SK-N-SH (cell line): ENCODE data around the gene NCAM2. TPM values are rescaled to one million over a fixed set of nuclear protein-coding genes. Genes with fewer than 3 reads are reported as not detected.

Experiments
- CTCF ChIA-PET: fragments of 300-600, 350-600 bp; formaldehyde crosslinking; extraction: SDS; loops from one replicate; lab custom pipeline; 2021; lab: Yijun Ruan, JAX
- POLR2A ChIA-PET: fragments of 350-600 bp; sonication (Branson Sonifier 250); formaldehyde crosslinking; extraction: SDS; loops from one replicate; lab custom pipeline; 2020; ENCODE audit warnings: antibody characterized with exemption, inconsistent platforms; lab: Yijun Ruan, JAX
- DNase-seq: peaks from one replicate; pipeline ENCODE4 v3.0.0; 2012
- H2AFZ ChIP-seq: fragments of 200-600 bp; sonication (generic); 2 replicates; pipeline ENCODE4 v1.8.1; 2016; ENCODE audit warnings: antibody characterized with exemption, mild to moderate bottlenecking, low read depth
- H3F3A ChIP-seq: fragments of 200-600 bp; sonication (generic); replicated peaks from 2 replicates; pipeline ENCODE3; 2016; ENCODE audit warnings: antibody characterized with exemption, mild to moderate bottlenecking; ENCODE audit not compliant: insufficient read depth
- H3K27ac ChIP-seq, 2 experiments: fragments of 200-500 bp in 1 of 2; fragments of 200-600 bp in 1 of 2; sonication (Bioruptor generic) in 1 of 2; sonication (generic), shearing (Covaris generic) in 1 of 2; 2 replicates each; pipeline versions ENCODE4 v1.5.1 to v1.6.1; 2014 to 2016; ENCODE audit warnings: low read depth in 2 of 2, inconsistent platforms in 1 of 2, low read length in 1 of 2, mild to moderate bottlenecking in 1 of 2, mixed read lengths in 1 of 2
- H3K27me3 ChIP-seq: fragments of 200-600 bp; sonication (generic), shearing (Covaris generic); 2 replicates; pipeline ENCODE4 v1.6.1; 2016; ENCODE audit warnings: mixed run types; ENCODE audit not compliant: insufficient read depth
- H3K36me3 ChIP-seq, 2 experiments: fragments of 200-500 bp in 1 of 2; fragments of 200-600 bp in 1 of 2; sonication (Bioruptor generic) in 1 of 2; sonication (generic) in 1 of 2; replicated peaks in 1 of 2; 2 replicates each; pipeline versions ENCODE3 to v1.5.1; 2014 to 2016; ENCODE audit warnings: low read length in 1 of 2, mild to moderate bottlenecking in 1 of 2; ENCODE audit not compliant: insufficient read depth in 2 of 2, control insufficient read depth in 1 of 2
- H3K4me1 ChIP-seq, 2 experiments: fragments of 200-500 bp in 1 of 2; fragments of 200-600 bp in 1 of 2; sonication (Bioruptor generic) in 1 of 2; sonication (generic), shearing (Covaris generic) in 1 of 2; 2 replicates each; pipeline versions ENCODE4 v1.5.1 to v1.6.1; 2014 to 2016; ENCODE audit warnings: low read depth in 1 of 2, low read length in 1 of 2, mixed run types in 1 of 2; ENCODE audit not compliant: insufficient read depth in 2 of 2, control insufficient read depth in 1 of 2
- H3K4me2 ChIP-seq: fragments of 200-600 bp; sonication (generic), shearing (Covaris generic); 2 replicates; pipeline ENCODE4 v1.6.1; 2017; ENCODE audit warnings: mixed run types
- H3K4me3 ChIP-seq, 2 experiments: fragments of 200-500 bp in 1 of 2; fragments of 200-600 bp in 1 of 2; sonication (Bioruptor generic) in 1 of 2; sonication (generic), shearing (Covaris generic) in 1 of 2; 2 replicates each; pipeline versions ENCODE4 v1.5.1 to v1.8.1; 2014 to 2016; ENCODE audit warnings: low read depth in 2 of 2, inconsistent platforms in 1 of 2, low read length in 1 of 2, mild to moderate bottlenecking in 1 of 2, mixed read lengths in 1 of 2, moderate library complexity in 1 of 2
- H3K79me2 ChIP-seq: fragments of 200-600 bp; sonication (generic); 2 replicates; pipeline ENCODE4 v1.8.1; 2017; ENCODE audit warnings: mild to moderate bottlenecking; ENCODE audit not compliant: insufficient read depth
- H3K9ac ChIP-seq: fragments of 200-600 bp; sonication (generic); 2 replicates; pipeline ENCODE4 v1.6.1; 2017; ENCODE audit warnings: mixed run types
- H3K9me2 ChIP-seq: fragments of 200-600 bp; sonication (generic); 2 replicates; pipeline ENCODE4 v1.6.1; 2017; ENCODE audit warnings: mixed run types
- H3K9me3 ChIP-seq: fragments of 200-600 bp; sonication (generic); 2 replicates; pipeline ENCODE4 v1.6.1; 2017; ENCODE audit warnings: mixed run types, mild to moderate bottlenecking, moderate library complexity
- H4K20me1 ChIP-seq: fragments of 200-600 bp; sonication (generic); 2 replicates; pipeline ENCODE4 v1.6.1; 2017; ENCODE audit warnings: mild to moderate bottlenecking, mixed run types; ENCODE audit not compliant: insufficient read depth
- FOXJ3 ChIP-seq: sonication (generic); formaldehyde crosslinking; IDR thresholded peaks from 2 replicates; pipeline ENCODE4 v1.5.1; 2020; ENCODE audit warnings: mild to moderate bottlenecking, missing genetic modification reagents
- GATA2 ChIP-seq: sonication (generic); formaldehyde crosslinking; IDR thresholded peaks from 2 replicates; pipeline ENCODE4 v1.5.0; 2020; ENCODE audit warnings: mild to moderate bottlenecking, missing genetic modification reagents
- MEF2A ChIP-seq: IDR thresholded peaks from 2 replicates; pipeline ENCODE4 v1.4.0; 2012; ENCODE audit warnings: low read depth, borderline replicate concordance
- MXI1 ChIP-seq: IDR thresholded peaks from 2 replicates; pipeline ENCODE4 v1.6.1; 2012; ENCODE audit warnings: mild to moderate bottlenecking, low read depth, low read length, improper control_type of control experiment
- RAD21 ChIP-seq: IDR thresholded peaks from 2 replicates; pipeline ENCODE4 v1.6.1; 2012; ENCODE audit warnings: mild to moderate bottlenecking, low read length
- RFX5 ChIP-seq: IDR thresholded peaks from 2 replicates; pipeline ENCODE4 v1.6.1; 2012; ENCODE audit warnings: mild to moderate bottlenecking, improper control_type of control experiment, low read length
- TCF12 ChIP-seq: IDR thresholded peaks from 2 replicates; pipeline ENCODE4 v1.4.0; 2012
- WGBS: methylation state at CpG from one replicate; pipeline ENCODE4 v1.1.6; 2017; ENCODE audit warnings: low lambda C conversion rate; 5-methylcytosine and 5-hydroxymethylcytosine counted together
- polyA plus RNA-seq, 3 experiments: library from polyadenylated mRNA; depleted of rRNA; stranded (reverse); fragments of >200 nt; gene quantifications; 2 replicates each; pipeline ENCODE4 v1.2.3, GENCODE V29; 2012
- TF ChIP-seq, protein P1 (sequence below): fragments of 200-600 bp; sonication (generic); IDR thresholded peaks from 2 replicates; pipeline ENCODE4 v1.6.1; 2017; ENCODE audit warnings: antibody characterized with exemption, mild to moderate bottlenecking, moderate library complexity
- TF ChIP-seq, protein P2 (sequence below): IDR thresholded peaks from 2 replicates; pipeline ENCODE4 v1.4.0; 2012; ENCODE audit warnings: low read depth

The NCAM2 gene
- polyA plus RNA-seq, 1 of the 3 experiments (the other 2 are of a cell fraction) = 2.1 TPM

GRCh38 chr21:21183092-21183491 lies 184.9 kb downstream of the NCAM2 start (continued):
- TF ChIP-seq, protein P1, sequence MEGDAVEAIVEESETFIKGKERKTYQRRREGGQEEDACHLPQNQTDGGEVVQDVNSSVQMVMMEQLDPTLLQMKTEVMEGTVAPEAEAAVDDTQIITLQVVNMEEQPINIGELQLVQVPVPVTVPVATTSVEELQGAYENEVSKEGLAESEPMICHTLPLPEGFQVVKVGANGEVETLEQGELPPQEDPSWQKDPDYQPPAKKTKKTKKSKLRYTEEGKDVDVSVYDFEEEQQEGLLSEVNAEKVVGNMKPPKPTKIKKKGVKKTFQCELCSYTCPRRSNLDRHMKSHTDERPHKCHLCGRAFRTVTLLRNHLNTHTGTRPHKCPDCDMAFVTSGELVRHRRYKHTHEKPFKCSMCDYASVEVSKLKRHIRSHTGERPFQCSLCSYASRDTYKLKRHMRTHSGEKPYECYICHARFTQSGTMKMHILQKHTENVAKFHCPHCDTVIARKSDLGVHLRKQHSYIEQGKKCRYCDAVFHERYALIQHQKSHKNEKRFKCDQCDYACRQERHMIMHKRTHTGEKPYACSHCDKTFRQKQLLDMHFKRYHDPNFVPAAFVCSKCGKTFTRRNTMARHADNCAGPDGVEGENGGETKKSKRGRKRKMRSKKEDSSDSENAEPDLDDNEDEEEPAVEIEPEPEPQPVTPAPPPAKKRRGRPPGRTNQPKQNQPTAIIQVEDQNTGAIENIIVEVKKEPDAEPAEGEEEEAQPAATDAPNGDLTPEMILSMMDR = no peak
- TF ChIP-seq RAD21 = no peak
- no peak for TF ChIP-seq RFX5
- TF ChIP-seq, all 33 proteins: peak for 0

DNA sequence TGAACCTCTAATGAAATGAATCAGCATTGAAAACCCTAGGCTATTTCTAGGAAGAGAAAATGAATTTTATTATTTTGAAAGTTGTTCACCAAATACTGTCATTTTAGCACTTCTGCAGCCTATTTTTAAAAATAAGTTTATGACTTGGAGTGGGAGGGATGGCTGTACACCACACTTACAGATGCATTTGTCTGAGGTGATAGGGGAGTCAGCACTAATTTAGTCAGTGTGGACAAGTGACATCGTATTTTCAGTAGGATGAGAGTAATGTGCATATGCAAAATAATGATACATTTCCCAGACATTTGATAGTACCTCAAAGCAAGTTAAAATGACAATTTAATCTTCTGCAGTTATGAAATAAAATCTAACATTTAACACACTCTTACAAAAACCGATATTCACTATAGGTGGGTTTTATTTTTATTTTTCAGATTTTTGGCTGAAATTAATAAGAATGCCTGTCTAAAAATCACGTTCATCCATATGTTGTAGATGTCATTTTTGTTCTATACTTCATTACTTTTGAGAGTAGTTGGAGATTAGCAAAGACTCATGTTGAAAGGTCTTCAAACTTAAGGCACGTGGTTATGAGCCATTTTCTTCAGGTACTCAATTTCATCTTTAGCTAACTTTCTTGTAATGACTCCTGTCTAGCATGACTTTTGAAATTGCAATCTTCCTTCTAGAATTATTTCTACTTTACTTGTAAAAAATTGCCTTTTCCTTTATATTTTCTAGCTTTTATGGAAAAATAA lies 186.7 kb downstream of the NCAM2 start:
- no peaks in the 10 kb centered on the region for H4K20me1 ChIP-seq
- H2AFZ ChIP-seq = no peak overlapping the region
- H3K4me2 ChIP-seq = no peak overlapping the region
- no peak overlapping the region for H3K27ac ChIP-seq
- H3K4me3 ChIP-seq = no peak overlapping the region
- H3K27me3 ChIP-seq = no peaks in the 10 kb centered on the region
- no peaks in the 10 kb centered on the region for H3K9me3 ChIP-seq
- ChIA-PET CTCF (no interaction called here), POLR2A (no interaction called here)
- peaks cover 8% of the 10 kb centered on the region for H3F3A ChIP-seq
- DNase-seq = no peak
- no peak overlapping the region for H3K9ac ChIP-seq
- peaks cover 0 to 8% of the 10 kb centered on the region in 2 experiments; a peak in 2 of 4 replicates for H3K4me1 ChIP-seq
- H3K79me2 ChIP-seq = no peaks in the 10 kb centered on the region
- no peaks in the 10 kb centered on the region for H3K9me2 ChIP-seq
- TF ChIP-seq MEF2A (no peak), TCF12 (no peak)
- TF ChIP-seq, all 33 proteins: peak for 0
- WGBS = 86% methylated on average over 4 of the region's 4 CpGs
- no peaks in the 10 kb centered on the region for H3K36me3 ChIP-seq

DNA sequence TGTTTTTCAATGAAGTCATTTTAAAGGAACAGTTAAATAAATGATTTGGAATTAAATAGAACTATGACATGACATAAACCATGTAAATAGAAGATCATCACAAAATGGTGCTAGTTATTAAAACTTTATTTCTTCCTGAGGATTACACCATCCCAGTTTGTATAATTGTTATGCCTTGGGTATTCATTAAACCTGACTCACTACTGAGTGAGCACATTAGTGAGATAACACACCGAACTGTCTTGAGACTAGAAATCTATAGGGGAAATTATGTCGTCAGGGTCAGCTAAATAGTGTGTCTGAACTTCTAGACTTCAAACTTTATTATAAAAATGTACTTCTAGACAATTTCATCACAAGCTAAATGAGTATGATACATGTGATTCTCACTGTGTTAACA lies 189.4 kb downstream of the NCAM2 start:
- no peak overlapping the region for H3K9ac ChIP-seq
- H3K4me1 ChIP-seq = peaks cover 0 to 6% of the 10 kb centered on the region in 2 experiments; a peak in 2 of 4 replicates
- H3K36me3 ChIP-seq = no peaks in the 10 kb centered on the region
- no peak overlapping the region for H3K4me2 ChIP-seq
- POLR2A ChIA-PET = no interaction called here
- H3K79me2 ChIP-seq = no peaks in the 10 kb centered on the region
- H2AFZ ChIP-seq = no peak overlapping the region; the same call in 1 of the 2 replicates
- TF ChIP-seq GATA2 (no peak), MXI1 (no peak), FOXJ3 (CRISPR knock-in tag) (no peak)
- TF ChIP-seq, protein P2, sequence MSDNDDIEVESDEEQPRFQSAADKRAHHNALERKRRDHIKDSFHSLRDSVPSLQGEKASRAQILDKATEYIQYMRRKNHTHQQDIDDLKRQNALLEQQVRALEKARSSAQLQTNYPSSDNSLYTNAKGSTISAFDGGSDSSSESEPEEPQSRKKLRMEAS = no peak
- H3K4me3 ChIP-seq = no peak overlapping the region
- no peaks in the 10 kb centered on the region for H3K9me2 ChIP-seq
- no peak overlapping the region for H3K27ac ChIP-seq
- 61% methylated on average over 2 of the region's 2 CpGs for WGBS
- H3K27me3 ChIP-seq = no peaks in the 10 kb centered on the region
- H4K20me1 ChIP-seq = no peaks in the 10 kb centered on the region
- DNase-seq = no peak
- no peaks in the 10 kb centered on the region for H3K9me3 ChIP-seq
- CTCF ChIA-PET = no interaction called here
- peaks cover 6% of the 10 kb centered on the region for H3F3A ChIP-seq
